Measurements from ENCODE around the gene NFIB.

Gene NFIB

GRCh38 chr9:14313951-14314423, at the start of gene NFIB:
NFIB (minus strand) TSS chr9:14314141; CDS start chr9:14313511, 630 bp downstream.
- in situ Hi-C loops (cut with MboI; ENCODE audit: low sequenced_read_pairs), result no loop called here

- in situ Hi-C loops (cut with MboI; ENCODE audit: low sequenced_read_pairs), result loop anchor here (25.0 kb wide), 1 partner anchor 925 kb away; no protein-coding TSS in a partner anchor
Measured at GRCh38 chr9:14362175-14362574, 48.2 kb upstream of the NFIB start.

- in situ Hi-C loops (cut with MboI; ENCODE audit: low sequenced_read_pairs), result loop anchor here (25.0 kb wide), 1 partner anchor 924 kb away; no protein-coding TSS in a partner anchor
Measured at GRCh38 chr9:14361074-14361473, 47.1 kb upstream of the NFIB start.

GRCh38 chr9:14358523-14358922, 44.6 kb upstream of the NFIB start:
- in situ Hi-C loops (cut with MboI; ENCODE audit: low sequenced_read_pairs), result loop anchor here (25.0 kb wide), 1 partner anchor 921 kb away; no protein-coding TSS in a partner anchor

- in situ Hi-C loops (cut with MboI; ENCODE audit: low sequenced_read_pairs), result loop anchor here (25.0 kb wide), 1 partner anchor 919 kb away; no protein-coding TSS in a partner anchor
Measured at GRCh38 chr9:14356351-14357265, 42.7 kb upstream of the NFIB start.

- in situ Hi-C loops (cut with MboI; ENCODE audit: low sequenced_read_pairs), result loop anchor here (25.0 kb wide), 1 partner anchor 917 kb away; no protein-coding TSS in a partner anchor
Measured at GRCh38 chr9:14354201-14354600, 40.3 kb upstream of the NFIB start.

GRCh38 chr9:14353222-14354056, 39.5 kb upstream of the NFIB start:
- in situ Hi-C loops (cut with MboI; ENCODE audit: low sequenced_read_pairs), result loop anchor here (25.0 kb wide), 1 partner anchor 916 kb away; no protein-coding TSS in a partner anchor

GRCh38 chr9:14352503-14352902, 38.6 kb upstream of the NFIB start:
- in situ Hi-C loops (cut with MboI; ENCODE audit: low sequenced_read_pairs), result loop anchor here (25.0 kb wide), 1 partner anchor 915 kb away; no protein-coding TSS in a partner anchor

GRCh38 chr9:14351221-14351836, 37.4 kb upstream of the NFIB start:
- in situ Hi-C loops (cut with MboI; ENCODE audit: low sequenced_read_pairs), result loop anchor here (25.0 kb wide), 1 partner anchor 914 kb away; no protein-coding TSS in a partner anchor

GRCh38 chr9:14350754-14351153, 36.8 kb upstream of the NFIB start:
- in situ Hi-C loops (cut with MboI; ENCODE audit: low sequenced_read_pairs), result loop anchor here (25.0 kb wide), 1 partner anchor 913 kb away; no protein-coding TSS in a partner anchor

GRCh38 chr9:14350349-14350728, 36.4 kb upstream of the NFIB start:
- in situ Hi-C loops (cut with MboI; ENCODE audit: low sequenced_read_pairs), result loop anchor here (25.0 kb wide), 1 partner anchor 913 kb away; no protein-coding TSS in a partner anchor

- in situ Hi-C loops (cut with MboI; ENCODE audit: low sequenced_read_pairs), result loop anchor here (25.0 kb wide), 1 partner anchor 912 kb away; no protein-coding TSS in a partner anchor
Measured at GRCh38 chr9:14349447-14350348, 35.8 kb upstream of the NFIB start.

GRCh38 chr9:14349146-14349446, 35.2 kb upstream of the NFIB start:
- in situ Hi-C loops (cut with MboI; ENCODE audit: low sequenced_read_pairs), result no loop called here

GRCh38 chr9:14348373-14349145, 34.6 kb upstream of the NFIB start:
- in situ Hi-C loops (cut with MboI; ENCODE audit: low sequenced_read_pairs), result no loop called here

- in situ Hi-C loops (cut with MboI; ENCODE audit: low sequenced_read_pairs), result no loop called here
Measured at GRCh38 chr9:14348123-14348372, 34.1 kb upstream of the NFIB start.

- in situ Hi-C loops (cut with MboI; ENCODE audit: low sequenced_read_pairs), result no loop called here
Measured at GRCh38 chr9:14347406-14348122, 33.6 kb upstream of the NFIB start.

GRCh38 chr9:14346811-14347405, 33.0 kb upstream of the NFIB start:
- in situ Hi-C loops (cut with MboI; ENCODE audit: low sequenced_read_pairs), result no loop called here

- in situ Hi-C loops (cut with MboI; ENCODE audit: low sequenced_read_pairs), result no loop called here
Measured at GRCh38 chr9:14346231-14346791, 32.4 kb upstream of the NFIB start.

All from HL-60/S4 treated with phorbol 12-myristate 13-acetate at 8.2 ng/mL for 4 days and 3 days (cell line).